Inflammatory macrophage (primary cell): Measurements from ENCODE around the gene WDR35.
"Not testable (repeated sequence)": the region's sequence is repeated elsewhere in the genome, so short reads cannot be mapped to it uniquely, and the experiment has no call there.

Experiments used
- DNase-seq, 2 donors: peaks; one replicate each; pipeline ENCODE4 v3.0.0-alpha.2; 2020 to 2022

Gene WDR35

DNA sequence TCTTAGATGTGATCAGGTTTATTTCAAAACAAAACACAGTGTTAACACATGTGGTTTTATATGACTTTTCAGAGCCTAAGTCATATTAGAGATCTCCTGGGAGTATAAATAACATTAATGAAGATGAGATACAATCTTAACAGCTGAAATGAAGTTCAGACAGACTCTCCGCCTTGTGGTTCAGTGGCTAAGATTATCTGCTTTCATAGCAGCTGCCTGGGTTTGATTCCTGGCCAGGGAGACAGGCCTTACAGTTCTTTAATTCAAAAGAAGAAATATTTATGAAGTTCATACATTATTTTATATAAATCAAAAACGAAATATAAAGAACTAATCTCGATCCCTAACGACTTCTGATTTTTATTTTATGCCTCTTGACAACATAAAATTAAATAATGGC, 52.9 kb downstream of the WDR35 start:
- no peak for DNase-seq

DNA sequence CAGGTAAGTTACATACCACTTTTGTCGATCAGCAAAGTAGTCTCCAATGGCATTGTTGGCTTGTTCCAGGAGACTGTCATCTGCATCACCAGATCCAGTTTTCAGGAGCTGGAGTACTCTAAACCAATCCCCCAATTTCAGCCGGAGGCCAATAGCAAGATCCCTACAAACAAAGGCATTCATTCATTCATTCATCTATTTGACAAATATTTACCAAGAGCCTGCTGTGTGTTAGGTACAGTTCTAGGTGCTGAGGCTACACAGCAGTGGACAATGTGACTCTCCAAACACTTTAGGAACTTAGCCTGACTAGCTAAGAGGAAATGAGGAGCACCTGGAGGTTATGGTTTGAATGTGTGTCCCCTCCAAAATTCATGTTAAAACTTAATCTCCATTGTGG, 53.7 kb downstream of the WDR35 start:
- DNase-seq, result no peak

DNA sequence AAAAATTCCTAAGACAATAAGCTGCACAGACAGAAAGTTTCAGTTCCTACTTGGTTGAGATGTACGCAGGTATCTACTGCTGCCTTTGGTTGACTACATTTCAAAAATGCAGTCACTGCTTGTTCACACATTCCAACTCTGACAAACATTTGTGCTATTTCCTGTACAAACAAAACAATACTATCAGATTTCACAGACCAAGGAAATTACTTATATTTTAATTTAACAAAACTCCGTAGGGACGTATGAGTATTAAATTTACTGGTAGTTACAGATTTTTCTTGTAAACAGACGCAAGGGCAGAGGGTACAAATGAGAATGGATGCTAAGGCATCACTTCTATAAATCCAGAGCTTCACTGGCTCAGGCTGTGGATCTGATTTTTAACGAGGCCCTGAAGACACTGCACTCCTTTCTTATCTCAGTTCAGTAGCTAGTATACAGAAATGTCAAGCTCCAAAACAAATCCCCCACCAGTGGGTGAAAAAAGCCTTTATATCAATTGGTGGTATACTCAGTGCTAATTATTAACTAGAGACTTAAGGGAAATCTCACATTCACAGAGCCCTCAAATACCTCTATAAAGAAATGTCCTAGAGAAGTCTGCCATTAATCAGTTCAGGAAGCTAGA, 56.4 kb downstream of the WDR35 start:
- no peak for DNase-seq

DNA sequence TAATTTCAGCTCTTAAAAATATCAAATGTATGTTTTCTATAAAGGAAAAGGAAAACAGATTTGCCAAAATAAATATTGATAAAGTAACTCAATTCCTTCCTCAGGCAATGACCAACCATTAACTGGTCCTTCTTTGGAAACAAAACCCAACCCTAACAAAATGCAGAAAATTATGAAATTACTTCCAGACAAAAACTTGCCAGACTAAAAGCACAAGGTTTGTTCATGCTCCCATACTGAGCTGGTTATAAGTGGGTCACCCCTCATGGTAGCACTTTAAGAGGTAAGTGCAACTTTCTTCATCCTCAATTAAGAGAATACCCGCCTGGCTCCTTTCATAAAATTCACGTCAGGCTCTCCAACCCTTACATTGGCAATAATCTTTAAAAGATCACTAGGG, 57.0 kb downstream of the WDR35 start:
- DNase-seq, result no peak

- no peak for DNase-seq
Measured at GRCh38 chr2:19929226-19929625, 60.7 kb downstream of the WDR35 start.

DNA sequence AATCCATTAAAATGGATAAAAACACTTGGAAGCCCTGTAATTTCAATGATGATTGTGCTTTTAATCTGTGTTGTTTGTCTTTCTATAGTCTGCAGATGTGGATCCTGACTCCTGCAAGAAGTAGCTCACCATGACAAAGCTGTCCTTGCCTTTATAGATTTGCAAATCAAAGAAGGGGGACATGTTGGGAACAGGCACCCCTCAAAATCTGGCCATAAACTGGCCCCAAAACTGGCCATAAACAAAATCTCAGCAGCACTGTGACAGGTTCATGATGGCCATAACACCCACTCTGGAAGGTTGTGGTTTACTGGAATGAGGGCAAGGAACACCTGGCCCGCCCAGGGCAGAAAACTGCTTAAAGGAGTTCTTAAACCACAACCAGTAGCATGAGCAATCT, 62.1 kb downstream of the WDR35 start:
- DNase-seq, result not testable (repeated sequence)

- DNase-seq, result not testable (repeated sequence)
Measured at GRCh38 chr2:19924526-19924925, 65.4 kb downstream of the WDR35 start.

- not testable (repeated sequence) for DNase-seq
Measured at GRCh38 chr2:19922188-19922587, 67.7 kb downstream of the WDR35 start.

GRCh38 chr2:19916385-19916950, 73.4 kb downstream of the WDR35 start:
- DNase-seq, result no peak

- no peak for DNase-seq
Measured at GRCh38 chr2:19914266-19914975, 75.5 kb downstream of the WDR35 start.

DNA sequence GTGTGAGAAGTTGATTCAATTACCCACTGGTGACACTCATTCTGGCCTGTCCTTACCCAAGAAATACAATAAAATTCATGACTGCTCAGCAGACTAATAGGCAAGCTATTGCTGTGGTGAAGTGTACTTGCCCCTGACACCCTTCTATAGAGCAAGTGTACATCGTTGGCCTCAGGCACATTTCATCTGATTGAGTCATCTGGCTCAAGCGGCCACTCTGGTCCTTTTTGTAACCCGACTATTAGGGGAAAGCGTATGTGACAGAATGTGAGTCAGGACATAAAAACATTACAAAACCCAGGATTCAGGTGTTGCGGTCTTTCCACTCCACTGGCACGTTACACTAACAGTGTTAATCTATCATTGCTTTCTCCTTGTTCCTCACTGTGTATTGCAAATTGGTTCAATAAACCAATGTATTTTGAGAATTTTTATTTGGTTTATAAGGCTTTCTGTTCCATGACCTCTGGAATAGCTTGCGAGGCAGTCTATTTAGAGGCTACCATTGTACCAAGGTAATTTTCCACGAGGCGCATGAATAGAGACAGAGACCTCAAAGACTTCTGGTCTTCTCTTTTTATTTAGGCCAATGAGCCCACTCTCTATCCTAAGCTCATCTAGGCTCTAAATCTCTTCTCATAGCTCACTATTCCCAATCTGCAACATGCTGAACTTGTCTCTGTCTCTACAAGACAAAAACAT, 77.9 kb downstream of the WDR35 start:
- DNase-seq, result no peak

GRCh38 chr2:19902216-19902740, 87.6 kb downstream of the WDR35 start:
- DNase-seq, result peak in 1 of 2 donors; percentile 35

GRCh38 chr2:19901442-19902215, 88.3 kb downstream of the WDR35 start, which contains the start of gene TTC32:
TSS of gene TTC32 (minus strand) at chr2:19901983. CDS start at chr2:19901854, 129 bp downstream.
- DNase-seq, result peak; percentile 92 to 95

DNA sequence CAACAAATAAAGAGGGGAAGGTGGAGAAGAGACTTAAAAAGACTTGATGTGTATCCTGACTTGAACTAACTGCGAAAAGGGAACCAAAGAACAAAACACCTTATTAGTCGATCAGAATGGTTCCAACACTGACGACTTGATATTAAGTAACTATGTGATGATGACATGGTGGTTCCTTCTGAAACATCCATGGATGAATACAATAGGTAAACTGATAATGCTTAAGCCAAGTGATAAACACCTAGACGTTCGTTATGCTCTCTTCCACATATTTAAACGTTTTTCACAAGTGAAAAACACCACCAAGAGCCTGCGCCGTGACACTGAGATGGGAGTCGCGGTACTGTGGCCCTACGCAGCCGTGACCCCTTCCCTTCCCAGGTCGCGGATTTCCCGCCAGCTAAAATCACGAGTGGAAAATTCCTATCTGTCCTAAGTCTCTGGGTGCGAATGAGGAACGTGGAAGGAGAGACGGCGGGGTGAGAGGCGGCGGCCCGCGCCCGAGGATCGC, 88.9 kb downstream of the WDR35 start:
- DNase-seq, result peak; percentile 42 to 49

- DNase-seq, result no peak
Measured at GRCh38 chr2:19899985-19900930, 89.6 kb downstream of the WDR35 start.

DNA sequence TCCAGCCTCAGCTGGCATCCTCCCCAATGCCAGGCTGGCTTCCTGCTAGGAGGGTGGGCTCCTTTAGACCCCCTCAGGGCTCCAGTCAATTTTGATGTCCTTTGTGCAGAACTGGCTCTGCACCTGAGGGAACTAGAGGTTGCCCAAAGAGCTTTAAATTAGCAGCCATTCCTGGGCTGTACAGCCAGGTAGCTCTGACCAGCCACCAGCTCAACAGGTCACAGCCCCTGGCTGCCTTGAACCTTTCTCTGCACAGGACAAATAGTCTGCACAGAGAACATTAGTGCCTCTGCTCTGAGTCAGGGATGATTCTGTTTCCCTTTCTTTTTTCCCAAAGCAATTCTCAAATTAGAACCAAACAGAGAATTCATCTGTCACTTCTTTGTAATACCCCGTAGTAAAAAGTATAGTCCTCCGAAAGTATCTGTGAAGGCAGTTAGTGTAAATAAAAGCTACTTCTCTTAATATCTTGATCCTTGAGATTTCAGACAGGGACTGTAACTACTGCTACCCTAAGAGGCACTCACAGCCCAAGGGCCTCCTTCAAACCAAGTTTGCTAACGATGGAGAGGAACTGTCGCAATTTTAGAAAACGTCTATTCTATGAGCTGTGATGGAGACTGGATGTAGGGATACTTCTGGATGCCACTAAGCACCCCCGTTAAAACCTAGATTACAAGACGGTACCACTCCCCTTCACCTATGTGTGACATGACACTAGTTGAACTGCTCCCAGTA, 91.1 kb downstream of the WDR35 start:
- no peak for DNase-seq

DNA sequence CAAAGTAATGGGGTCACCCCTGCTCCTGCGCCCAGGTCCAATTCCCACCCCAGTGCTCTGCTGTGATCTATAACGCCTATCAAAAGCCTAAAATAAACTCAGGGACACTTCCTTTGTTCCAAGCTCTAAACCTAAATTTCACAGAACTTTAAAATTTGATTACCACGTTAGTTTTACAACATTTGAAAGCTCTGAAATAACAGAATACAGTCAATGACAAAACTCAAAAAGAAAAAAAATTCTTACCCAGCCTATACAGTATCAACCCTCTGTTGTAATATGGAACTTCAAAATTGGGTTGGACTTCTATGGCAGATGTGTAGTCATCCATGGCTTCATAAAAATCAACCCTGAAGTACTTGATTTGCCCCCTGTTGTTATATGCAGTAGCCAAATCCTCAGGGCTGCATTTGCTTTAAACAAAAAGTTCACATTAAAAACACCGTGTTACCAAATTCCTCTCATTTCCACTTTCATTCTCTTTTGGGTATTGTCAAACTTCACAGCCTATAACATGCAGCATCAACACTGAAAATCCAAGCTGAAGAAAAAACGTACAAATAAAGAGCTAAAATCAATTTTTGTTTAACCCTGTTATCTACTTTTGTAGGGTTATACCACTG, 92.2 kb downstream of the WDR35 start:
- no peak for DNase-seq

DNA sequence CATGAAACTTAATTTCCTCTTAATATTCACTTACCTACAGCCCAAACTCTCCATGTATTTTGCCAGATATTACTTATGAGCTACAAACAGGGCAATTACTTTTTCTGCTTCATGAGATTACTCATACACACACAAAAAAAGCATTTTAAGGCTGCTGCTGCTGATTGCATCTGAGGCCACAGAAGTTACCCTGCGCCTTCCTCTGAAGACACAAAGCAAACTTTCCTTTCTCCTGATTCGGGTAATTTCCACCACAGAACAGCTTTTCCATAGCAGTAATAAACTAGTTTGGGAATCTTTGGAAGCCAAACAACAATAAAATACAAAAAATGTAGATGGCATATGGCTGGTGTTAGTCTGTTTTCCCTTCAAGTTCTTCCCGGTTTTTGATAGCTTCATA, 94.4 kb downstream of the WDR35 start:
- DNase-seq, result no peak

GRCh38 chr2:19894134-19894792, 95.6 kb downstream of the WDR35 start:
- DNase-seq, result no peak
